GM23248 (cell line): ENCODE measurements around the gene SERPINH1. TPM values are rescaled to one million over a fixed set of nuclear protein-coding genes. Genes with fewer than 3 reads are reported as not detected.
A peak's percentile ranks its signal among the peaks of the same experiment; 100 is the strongest.

Source experiments
- DNase-seq: peaks from one replicate; pipeline ENCODE4 v3.0.0-alpha.2; 2015
- H2AFZ ChIP-seq: fragments of 200-600 bp; sonication (generic); 2 replicates; pipeline ENCODE4 v1.6.1; 2016; ENCODE audit warnings: antibody characterized with exemption
- H3F3A ChIP-seq: fragments of 200-600 bp; sonication (generic); 2 replicates; pipeline ENCODE4 v1.6.1; 2016; ENCODE audit warnings: mild to moderate bottlenecking, antibody characterized with exemption, mixed run types; ENCODE audit not compliant: insufficient read depth
- H3K27ac ChIP-seq: fragments of 200-600 bp; sonication (generic); 2 replicates; pipeline ENCODE4 v1.5.1; 2016; ENCODE audit warnings: mild to moderate bottlenecking
- H3K27me3 ChIP-seq: fragments of 200-600 bp; sonication (generic); replicated peaks from 2 replicates; pipeline ENCODE4 v1.6.1; 2016; ENCODE audit warnings: mild to moderate bottlenecking; ENCODE audit not compliant: insufficient read depth
- H3K36me3 ChIP-seq: fragments of 200-600 bp; sonication (generic); 2 replicates; pipeline ENCODE4 v1.6.1; 2016; ENCODE audit warnings: low read depth, mild to moderate bottlenecking
- H3K4me1 ChIP-seq: fragments of 200-600 bp; sonication (generic); 2 replicates; pipeline ENCODE4 v1.6.1; 2016; ENCODE audit warnings: mild to moderate bottlenecking; ENCODE audit not compliant: insufficient read depth
- H3K4me2 ChIP-seq: fragments of 200-600 bp; sonication (generic); one replicate; pipeline ENCODE4 v1.6.1; 2016; ENCODE audit warnings: mild to moderate bottlenecking; ENCODE audit not compliant: unreplicated experiment
- H3K4me3 ChIP-seq: fragments of 200-600 bp; sonication (generic); 2 replicates; pipeline ENCODE4 v1.5.1; 2016; ENCODE audit warnings: mild to moderate bottlenecking
- H3K79me2 ChIP-seq: fragments of 200-600 bp; sonication (generic); 2 replicates; pipeline ENCODE4 v1.6.1; 2016; ENCODE audit warnings: mild to moderate bottlenecking; ENCODE audit not compliant: insufficient read depth
- H3K9ac ChIP-seq: fragments of 200-600 bp; sonication (generic); 2 replicates; pipeline ENCODE4 v1.6.1; 2016; ENCODE audit warnings: mild to moderate bottlenecking
- H3K9me2 ChIP-seq: fragments of 200-600 bp; sonication (generic); 2 replicates; pipeline ENCODE4 v1.6.1; 2016; ENCODE audit warnings: mixed run types, mild to moderate bottlenecking, moderate library complexity; ENCODE audit not compliant: insufficient read depth
- H3K9me3 ChIP-seq: fragments of 200-600 bp; sonication (generic); one replicate; pipeline ENCODE4 v1.6.1; 2017; ENCODE audit warnings: low read depth
- H4K20me1 ChIP-seq: fragments of 200-600 bp; sonication (generic); 2 replicates; pipeline ENCODE4 v1.6.0; 2016; ENCODE audit not compliant: insufficient read depth
- EZH2 ChIP-seq: fragments of 200-600 bp; sonication (generic); IDR thresholded peaks from 2 replicates; pipeline ENCODE4 v1.6.1; 2018; ENCODE audit warnings: antibody characterized with exemption, mild to moderate bottlenecking; ENCODE audit not compliant: insufficient read depth, poor library complexity, severe bottlenecking
- EZH2phosphoT487 ChIP-seq: fragments of 200-600 bp; sonication (generic); IDR thresholded peaks from 2 replicates; pipeline ENCODE4 v1.6.1; 2018; ENCODE audit warnings: antibody characterized with exemption, moderate library complexity, mild to moderate bottlenecking, low read depth; ENCODE audit not compliant: insufficient read depth
- WGBS, 2 experiments: methylation state at CpG; one replicate each; pipeline ENCODE4 v1.1.6; 2015 to 2017; ENCODE audit warnings: low lambda C conversion rate in 2 of 2, low coverage in 1 of 2; ENCODE audit errors: missing lambda C conversion rate in 2 of 2; 5-methylcytosine and 5-hydroxymethylcytosine counted together
- in situ Hi-C: fragments of 300-500 bp; cut with MboI; formaldehyde crosslinking; loops from 2 replicates; pipeline ENCODE4 v1.15.0; 2020
- polyA plus RNA-seq: library from polyadenylated mRNA; unstranded; fragments of >200 nt; fragmentation: Nextera tagmentation; extraction: Ambion mirVana; gene quantifications from 2 replicates; pipeline ENCODE4 v1.2.1, GENCODE V29; 2016
- total RNA-seq: library from RNA; depleted of rRNA; stranded (reverse); fragments of >200 nt; shearing (Covaris generic); gene quantifications from 2 replicates; pipeline ENCODE4 v1.2.3, GENCODE V29; 2014

The SERPINH1 gene
- total and polyA plus RNA-seq, 2 experiments from 2014 or later: 520 to 1,872 TPM

DNA sequence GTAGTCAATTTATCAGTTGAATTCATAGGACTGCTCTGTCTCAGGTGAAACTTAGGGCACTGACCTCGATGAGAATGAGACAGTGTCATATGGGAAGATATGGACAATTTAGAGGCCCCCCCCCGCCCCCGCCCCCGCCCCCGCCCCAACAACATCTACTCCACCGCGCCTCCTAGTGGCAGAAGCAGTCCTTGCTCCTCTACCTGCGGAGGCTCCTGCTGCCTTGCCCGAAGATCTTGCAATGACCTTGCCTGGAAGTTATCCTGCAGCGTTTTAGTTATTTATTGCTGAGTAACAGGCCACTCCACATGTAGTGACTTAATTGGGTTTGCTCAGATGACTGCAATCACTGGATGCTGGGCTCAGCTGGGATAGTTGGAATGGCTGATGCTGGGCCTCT is 15.2 kb downstream of the SERPINH1 start:
- DNase-seq: peak; percentile 63
- in situ Hi-C loops: no loop called here
- no peak overlapping the region for H3K4me3 ChIP-seq
- no peak overlapping the region for H3K9ac ChIP-seq
- H3K27ac ChIP-seq: no peak overlapping the region
- peaks cover 7% of the 10 kb centered on the region for H3K4me1 ChIP-seq
- no peaks in the 10 kb centered on the region for H3K27me3 ChIP-seq
- 0 out of 2 replicates have a peak, but pooled peaks cover 3% of the 10 kb centered on the region for H4K20me1 ChIP-seq
- peaks cover 20% of the 10 kb centered on the region for H3K36me3 ChIP-seq
- H3K9me2 ChIP-seq: no peaks in the 10 kb centered on the region
- H3K9me3 ChIP-seq: no peaks in the 10 kb centered on the region
- peaks cover 1% of the 10 kb centered on the region; the same call in 1 of the 2 replicates for H3K79me2 ChIP-seq
- WGBS, 2 experiments: 2 to 9% methylated on average over 5 to 10 of the region's 10 CpGs
- no peak overlapping the region for H2AFZ ChIP-seq
- no peak for TF ChIP-seq EZH2
- no peak for TF ChIP-seq EZH2phosphoT487
- H3F3A ChIP-seq: peaks cover 55% of the 10 kb centered on the region
- H3K4me2 ChIP-seq: no peak overlapping the region

DNA sequence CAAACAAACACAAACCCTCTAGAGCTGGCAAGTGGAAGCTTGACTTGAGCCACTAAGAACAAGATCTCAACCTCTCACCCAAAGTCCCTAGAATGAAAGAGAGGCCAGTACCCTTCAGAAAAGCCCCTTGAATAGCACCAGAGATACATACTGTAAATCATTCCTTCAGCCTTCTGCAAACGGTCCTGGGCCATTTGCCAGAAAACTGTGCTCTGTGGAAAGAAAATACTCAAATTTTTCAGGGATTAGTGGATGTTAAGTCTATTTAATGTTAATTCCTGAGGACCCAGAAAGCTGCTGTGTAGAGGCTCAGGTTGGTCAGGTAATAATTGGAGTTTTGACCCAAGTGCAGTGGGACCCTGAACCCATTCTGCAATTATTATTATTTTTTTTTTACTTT is 16.9 kb downstream of the SERPINH1 start:
- no peak for DNase-seq

DNA sequence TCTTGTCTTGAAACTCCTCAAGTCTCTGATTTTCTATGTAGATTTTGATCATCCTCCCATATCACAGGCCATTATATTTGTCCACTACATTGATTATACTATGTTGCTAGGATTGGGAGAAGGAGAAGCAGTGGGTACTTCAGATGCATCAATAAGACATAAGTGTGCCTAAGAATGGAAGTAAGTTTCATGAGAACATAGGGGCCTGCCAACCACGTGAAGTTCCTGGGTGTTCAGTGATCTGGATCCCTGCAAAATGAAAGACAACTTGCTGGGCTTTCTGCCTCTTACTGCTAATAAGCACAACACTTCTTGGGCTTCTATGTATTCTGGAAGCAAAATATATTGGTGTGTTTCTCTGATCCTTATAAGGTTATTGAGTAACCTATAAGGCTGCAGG is 17.8 kb downstream of the SERPINH1 start:
- no peaks in the 10 kb centered on the region for H4K20me1 ChIP-seq
- H2AFZ ChIP-seq: no peak overlapping the region
- 15 to 31% methylated on average over 1 of the region's 1 CpG for WGBS, 2 experiments
- no peaks in the 10 kb centered on the region for H3K9me2 ChIP-seq
- no peaks in the 10 kb centered on the region for H3K9me3 ChIP-seq
- H3K27ac ChIP-seq: no peak overlapping the region
- in situ Hi-C loops: no loop called here
- no peaks in the 10 kb centered on the region for H3K27me3 ChIP-seq
- peaks cover 29% of the 10 kb centered on the region for H3F3A ChIP-seq
- H3K9ac ChIP-seq: no peak overlapping the region
- peaks cover 17% of the 10 kb centered on the region for H3K4me1 ChIP-seq
- TF ChIP-seq EZH2phosphoT487 (no peak), EZH2 (no peak)
- H3K4me2 ChIP-seq: no peak overlapping the region
- no peaks in the 10 kb centered on the region for H3K79me2 ChIP-seq
- H3K36me3 ChIP-seq: no peaks in the 10 kb centered on the region
- DNase-seq: no peak
- no peak overlapping the region for H3K4me3 ChIP-seq

More for the DNA sequence above, 16.9 kb downstream of the SERPINH1 start:
- peaks cover 14% of the 10 kb centered on the region for H3K4me1 ChIP-seq
- no peak for TF ChIP-seq EZH2
- TF ChIP-seq EZH2phosphoT487: no peak
- no peaks in the 10 kb centered on the region for H3K79me2 ChIP-seq
- H3F3A ChIP-seq: peaks cover 38% of the 10 kb centered on the region
- no peaks in the 10 kb centered on the region for H3K9me3 ChIP-seq
- H3K27me3 ChIP-seq: no peaks in the 10 kb centered on the region
- in situ Hi-C loops: no loop called here
- no peak overlapping the region for H3K4me2 ChIP-seq
- 0% methylated on average over 1 of the region's 1 CpG for WGBS, 2 experiments
- no peaks in the 10 kb centered on the region for H3K9me2 ChIP-seq
- H3K4me3 ChIP-seq: no peak overlapping the region
- H3K9ac ChIP-seq: no peak overlapping the region
- peaks cover 2% of the 10 kb centered on the region; the same call in 1 of the 2 replicates for H3K36me3 ChIP-seq
- 0 out of 2 replicates have a peak, but pooled peaks cover 2% of the 10 kb centered on the region for H4K20me1 ChIP-seq
- no peak overlapping the region for H3K27ac ChIP-seq
- no peak overlapping the region for H2AFZ ChIP-seq

DNA sequence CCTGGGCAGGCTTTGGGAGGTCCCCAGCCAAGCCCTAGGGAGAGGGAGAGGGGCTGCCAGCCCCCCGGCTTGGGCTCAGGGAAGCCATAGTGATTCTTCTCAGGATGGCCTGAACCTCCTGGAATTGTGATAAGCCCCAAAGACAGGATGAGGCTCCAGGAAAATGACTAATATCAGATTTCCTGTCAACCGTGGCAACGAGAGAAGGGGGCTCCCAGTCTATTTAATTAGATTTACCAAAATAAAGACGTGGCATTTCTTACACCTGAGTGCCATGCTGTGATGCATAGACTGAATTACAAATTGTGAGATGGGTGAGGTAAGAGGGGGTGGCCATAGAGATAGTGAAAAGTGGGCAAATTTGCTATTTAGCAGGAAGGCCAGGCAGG is 20.4 kb downstream of the SERPINH1 start:
- peaks cover 12% of the 10 kb centered on the region for H3K4me1 ChIP-seq
- H3K27ac ChIP-seq: peak overlapping the region; percentile 68
- H4K20me1 ChIP-seq: no peaks in the 10 kb centered on the region
- H3K36me3 ChIP-seq: no peaks in the 10 kb centered on the region
- peak overlapping the region; percentile 93 for H2AFZ ChIP-seq
- peaks cover 9% of the 10 kb centered on the region for H3F3A ChIP-seq
- H3K4me3 ChIP-seq: peak overlapping the region; percentile 75
- H3K9ac ChIP-seq: peak overlapping the region; percentile 93
- H3K27me3 ChIP-seq: no peaks in the 10 kb centered on the region
- DNase-seq: no peak
- H3K9me2 ChIP-seq: no peaks in the 10 kb centered on the region
- in situ Hi-C loops: no loop called here
- WGBS, 2 experiments: 25 to 26% methylated on average over 4 of the region's 4 CpGs
- no peaks in the 10 kb centered on the region for H3K9me3 ChIP-seq
- H3K4me2 ChIP-seq: peak overlapping the region; percentile 79
- TF ChIP-seq EZH2 (no peak), EZH2phosphoT487 (no peak)
- H3K79me2 ChIP-seq: no peaks in the 10 kb centered on the region
